Activated CD8-positive, alpha-beta memory T cell treated with anti-CD3 and anti-CD28 coated beads, Interleukin-2, amount 50 U/mL, for 48 hours (primary cell): Measurements from ENCODE around the gene FUT3.
"Not testable (repeated sequence)": the region's sequence is repeated elsewhere in the genome, so short reads cannot be mapped to it uniquely, and the experiment has no call there.

Experiments
- DNase-seq: peaks from one replicate; pipeline ENCODE4 v3.0.0-alpha.2; 2020

Gene FUT3

DNA sequence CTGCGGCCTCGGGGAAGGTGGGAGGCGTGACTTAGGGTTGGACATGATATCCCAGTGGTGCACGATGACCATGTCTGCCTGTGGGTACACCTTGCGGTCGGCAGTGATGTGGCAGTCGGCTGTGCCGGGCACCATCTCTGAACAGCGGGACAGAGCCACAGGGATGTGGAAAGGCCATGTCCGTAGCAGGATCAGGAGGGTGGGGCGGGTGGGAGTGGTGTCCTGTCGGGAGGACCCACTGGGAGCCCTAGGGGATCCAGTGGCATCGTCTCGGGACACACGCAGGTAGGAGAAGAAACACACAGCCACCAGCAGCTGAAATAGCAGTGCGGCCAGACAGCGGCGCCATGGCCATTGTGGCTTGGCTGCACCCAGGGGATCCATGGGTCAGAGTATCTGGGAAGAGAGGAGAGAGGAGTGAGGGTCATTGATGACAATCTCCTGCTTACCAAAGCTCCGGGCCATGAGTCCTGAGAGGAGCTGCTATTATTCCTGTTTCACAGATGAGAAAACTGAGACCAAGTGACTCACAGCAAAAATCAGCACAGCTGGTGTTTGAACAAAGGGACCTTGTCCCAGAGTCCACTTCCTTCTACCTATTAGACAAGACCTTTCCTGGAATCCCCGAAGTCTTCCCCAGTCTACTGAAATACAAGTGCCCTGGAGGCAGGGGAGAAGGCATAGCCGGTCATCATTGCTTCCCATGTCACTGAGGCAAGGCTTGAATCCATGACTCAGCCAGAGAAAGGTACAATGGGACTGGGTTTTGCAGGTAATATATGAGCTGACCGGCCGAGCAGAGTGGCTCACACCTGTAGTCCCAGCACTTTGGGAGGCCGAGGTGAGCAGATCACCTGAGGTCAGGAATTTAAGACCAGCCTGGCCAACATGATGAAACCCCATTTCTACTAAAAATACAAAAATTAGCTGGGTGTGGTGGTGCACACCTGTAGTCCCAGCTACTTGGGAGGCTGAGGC lies 6.5 kb downstream of the FUT3 start:
- DNase-seq, result no peak

DNA sequence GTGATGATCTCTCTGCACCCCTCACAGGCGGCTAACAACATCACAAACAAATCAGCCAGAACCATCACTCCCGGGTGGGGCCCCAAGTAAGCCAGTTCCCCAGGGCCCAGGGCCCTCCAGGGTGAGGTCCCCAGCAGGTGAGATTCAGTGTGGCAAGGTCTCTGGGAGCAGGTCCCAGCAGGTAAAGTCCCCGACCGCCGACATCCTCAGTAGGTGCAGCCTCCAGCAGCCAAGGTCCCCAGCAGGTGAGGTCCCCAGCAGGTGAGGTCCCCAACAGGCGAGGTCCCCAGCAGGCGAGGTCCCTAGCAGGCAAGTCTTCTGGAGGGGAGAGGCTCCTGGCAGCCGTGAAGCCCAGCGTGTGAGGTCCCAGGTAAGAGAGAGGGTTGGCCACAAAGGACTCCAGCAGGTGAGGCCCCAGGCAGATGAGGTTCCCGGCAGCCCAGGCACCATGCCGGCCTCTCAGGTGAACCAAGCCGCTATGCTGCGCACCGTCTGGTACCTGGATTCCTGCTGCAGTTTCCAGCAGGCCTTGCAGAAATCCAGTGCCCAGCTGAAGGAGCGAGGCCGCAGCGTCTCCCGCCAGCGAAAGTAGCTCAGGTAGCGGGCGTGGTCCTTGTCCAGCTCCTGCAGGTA lies 7.8 kb downstream of the FUT3 start:
- DNase-seq, result no peak

DNA sequence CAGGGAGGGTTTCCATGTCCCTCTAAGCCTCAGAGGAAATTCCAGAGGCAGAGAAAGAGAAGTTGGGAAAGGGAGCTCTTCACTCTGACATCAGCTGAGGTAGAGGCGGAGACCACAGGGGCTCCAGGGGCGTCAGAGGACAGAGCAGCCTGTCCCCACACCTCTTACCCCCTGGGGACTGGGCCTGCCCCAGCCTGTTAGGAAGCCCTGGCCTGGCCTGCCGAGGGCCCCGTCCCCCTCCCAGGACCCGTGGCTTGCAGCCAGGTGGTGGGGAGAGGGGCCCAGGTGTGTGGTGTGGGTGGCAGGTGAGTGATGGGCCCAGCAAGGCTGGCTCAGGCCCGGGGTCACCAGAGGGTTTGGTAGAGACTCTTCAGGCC lies 9.5 kb downstream of the FUT3 start:
- DNase-seq, result not testable (repeated sequence)

DNA sequence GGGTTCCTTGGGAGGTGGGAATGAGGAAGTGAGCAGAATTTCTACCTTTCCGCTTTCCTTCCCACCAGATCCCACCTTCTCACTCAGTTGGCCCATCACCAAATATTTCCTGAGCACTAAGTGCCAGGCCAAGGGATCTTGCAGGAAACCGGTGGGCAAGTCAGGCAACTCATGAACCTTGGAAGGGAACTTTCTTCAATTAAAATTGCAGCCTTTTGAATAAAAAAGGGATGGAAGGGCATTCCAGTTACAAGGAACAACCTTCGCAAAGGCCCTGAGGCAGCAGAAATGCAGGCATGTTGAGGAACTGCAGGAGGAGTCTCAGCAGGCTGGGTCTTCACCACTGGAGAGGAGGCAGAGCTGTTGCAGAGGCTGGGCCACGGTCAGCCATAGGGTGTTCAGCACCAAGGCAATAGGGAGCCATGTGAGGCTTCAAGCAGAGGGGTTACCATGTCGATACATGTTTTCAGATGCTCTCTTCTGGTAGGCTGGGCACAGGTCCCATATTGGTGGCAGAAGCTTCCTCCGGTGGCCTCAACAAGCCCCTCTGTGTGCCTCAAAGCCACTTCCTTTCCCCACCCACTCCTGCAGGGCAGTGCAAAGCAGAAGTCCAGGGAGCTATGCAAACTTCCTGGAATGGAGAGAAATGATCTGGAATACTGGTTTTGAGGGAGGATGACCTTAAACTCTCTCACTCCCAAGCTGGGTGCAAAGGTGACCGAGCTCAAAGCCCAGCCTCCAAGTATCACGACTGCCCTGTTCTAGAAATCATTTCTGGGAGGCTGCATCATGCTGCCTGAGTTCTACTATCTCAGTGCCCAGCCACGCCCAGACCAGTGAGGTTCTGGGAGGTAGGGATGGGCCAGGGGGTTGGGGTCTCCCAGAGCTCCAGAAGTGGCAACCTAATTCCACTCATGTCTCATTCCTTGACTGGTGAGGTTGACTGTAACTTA lies 11.9 kb downstream of the FUT3 start, which contains the start of gene FUT6:
Gene FUT6, minus strand, starts transcription at position 638 of the 953 bp plus-strand sequence. CDS start 7,135 bp downstream, outside the sequence.
- DNase-seq, result no peak

DNA sequence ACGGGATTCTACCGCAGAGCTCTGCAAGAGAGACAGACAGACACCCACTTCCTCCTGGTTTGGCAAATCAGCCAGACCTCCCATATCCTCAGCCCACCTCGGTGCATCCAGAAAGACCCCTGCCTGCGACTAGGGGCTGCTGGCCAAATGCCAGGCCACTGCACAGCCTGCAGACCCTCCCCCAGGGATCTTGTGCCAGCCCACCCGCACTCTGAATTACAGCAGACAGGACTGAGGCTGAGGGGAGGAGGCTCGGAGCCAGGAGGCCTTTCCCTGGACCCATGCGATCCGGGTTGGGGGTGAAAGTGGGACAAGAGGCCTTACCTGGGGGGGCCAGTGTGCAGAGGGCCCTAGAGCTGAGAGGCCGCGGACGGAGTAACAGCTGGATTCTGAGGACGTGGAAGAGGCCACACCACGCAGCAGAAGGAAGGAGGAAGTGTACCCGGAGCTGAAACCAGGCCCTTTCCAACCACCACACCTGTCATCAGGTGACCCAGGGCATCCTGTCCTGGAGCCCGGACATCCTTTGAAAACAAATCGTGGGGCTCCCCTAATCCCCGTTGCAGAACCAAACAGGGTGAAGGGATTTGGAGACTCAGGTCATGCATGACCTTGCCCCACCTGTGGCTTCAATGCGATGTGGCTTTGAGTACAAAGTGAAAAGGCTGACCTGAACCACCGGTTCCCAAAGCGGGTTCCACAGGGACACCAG lies 12.7 kb downstream of the FUT3 start:
- no peak for DNase-seq

DNA sequence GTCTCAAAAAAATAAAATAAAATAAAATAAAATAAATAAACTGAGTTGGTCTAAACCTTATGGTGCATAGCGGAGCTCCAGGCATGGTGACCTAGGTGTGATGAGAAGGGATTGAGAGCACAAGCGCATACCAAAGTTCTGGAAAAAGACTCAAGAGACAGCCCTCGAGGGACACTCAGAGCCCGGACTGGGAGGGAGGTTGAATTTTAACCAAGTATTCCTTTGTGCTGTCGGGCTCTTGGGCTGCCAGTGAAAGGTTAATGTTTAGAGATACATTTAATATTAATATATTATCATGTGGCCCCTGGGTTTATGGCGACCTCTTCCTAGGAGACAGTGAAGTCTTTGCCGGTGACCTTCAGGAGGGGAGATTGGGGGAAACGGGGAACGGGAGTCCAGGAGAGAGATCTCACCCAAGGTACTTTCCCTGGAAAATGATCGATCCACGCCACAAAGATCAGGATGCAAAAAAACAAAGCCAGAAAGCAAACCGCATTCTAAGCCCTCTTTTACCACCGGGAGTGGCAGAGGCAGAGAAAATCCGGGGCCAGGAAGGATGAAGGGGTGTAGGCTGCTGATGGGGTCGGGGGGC lies 13.4 kb downstream of the FUT3 start:
- no peak for DNase-seq

DNA sequence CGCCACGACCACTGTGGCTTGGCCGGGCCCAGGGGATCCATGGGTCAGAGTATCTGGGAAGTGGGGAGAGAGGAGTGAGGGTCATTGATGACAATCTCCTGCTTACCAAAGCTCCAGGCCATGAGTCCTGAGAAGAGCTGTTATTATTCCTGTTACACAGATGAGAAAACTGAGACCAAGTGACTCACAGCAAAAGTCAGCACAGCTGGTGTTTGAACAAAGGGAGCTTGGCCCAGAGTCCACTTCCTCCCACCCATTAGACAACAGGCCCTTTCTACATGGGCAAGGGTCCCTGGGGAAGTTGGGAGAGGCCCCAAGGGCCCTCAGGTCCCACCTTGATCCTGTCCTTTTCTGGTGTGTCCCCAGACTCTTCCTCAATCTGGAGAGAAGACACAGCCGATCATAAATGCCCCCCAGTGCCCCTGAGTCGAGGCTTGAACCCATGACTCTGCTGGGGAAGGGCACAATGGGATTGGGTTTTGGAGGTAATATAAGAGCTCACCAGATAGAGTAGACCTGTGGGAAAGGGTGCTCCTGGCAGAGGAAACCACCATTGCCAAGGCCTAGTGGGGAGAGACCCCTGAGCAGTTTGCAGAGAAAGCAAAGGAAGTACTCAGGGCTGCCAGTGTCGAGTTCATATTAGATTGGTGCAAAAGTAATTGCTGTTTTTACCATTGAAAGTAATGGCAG lies 18.6 kb downstream of the FUT3 start:
- DNase-seq, result no peak

DNA sequence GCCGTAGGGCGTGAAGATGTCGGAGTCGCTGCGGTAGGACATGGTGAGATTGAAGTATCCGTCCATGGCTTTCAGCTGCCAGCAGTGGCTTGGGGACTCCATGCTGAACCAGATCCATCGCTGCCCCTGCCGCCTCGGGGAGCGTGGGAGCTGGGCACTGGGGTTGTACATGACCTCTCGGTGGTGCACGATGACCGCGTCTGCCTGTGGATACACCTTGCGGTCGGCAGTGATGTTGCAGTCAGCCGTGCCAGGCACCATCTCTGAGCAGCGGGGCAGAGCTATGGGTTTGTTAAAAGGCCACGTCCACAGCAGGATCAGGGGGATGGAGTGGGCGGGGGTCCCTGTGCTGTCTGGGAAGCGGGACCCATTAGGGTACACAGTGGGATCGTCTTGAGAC lies 19.2 kb downstream of the FUT3 start:
- DNase-seq, result no peak

DNA sequence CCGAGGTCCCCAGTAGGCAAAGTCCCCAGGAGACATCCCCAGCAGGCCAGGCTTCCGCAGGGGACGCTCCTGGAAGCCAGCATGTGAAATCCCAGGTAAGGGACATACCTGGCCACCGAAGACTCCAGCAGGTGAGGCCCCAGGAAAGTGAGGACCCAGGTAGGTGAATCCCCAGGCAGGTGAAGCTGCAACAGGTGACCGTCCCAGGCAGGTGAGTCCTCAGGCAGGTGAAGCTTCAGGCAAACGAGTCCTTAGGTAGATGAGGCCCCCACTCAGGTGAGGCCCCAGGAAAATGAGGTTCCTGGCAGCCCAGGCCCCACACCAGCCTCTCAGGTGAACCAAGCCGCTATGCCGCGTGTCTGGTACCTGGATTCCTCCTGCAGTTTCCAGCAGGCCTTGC lies 20.1 kb downstream of the FUT3 start:
- DNase-seq, result no peak

DNA sequence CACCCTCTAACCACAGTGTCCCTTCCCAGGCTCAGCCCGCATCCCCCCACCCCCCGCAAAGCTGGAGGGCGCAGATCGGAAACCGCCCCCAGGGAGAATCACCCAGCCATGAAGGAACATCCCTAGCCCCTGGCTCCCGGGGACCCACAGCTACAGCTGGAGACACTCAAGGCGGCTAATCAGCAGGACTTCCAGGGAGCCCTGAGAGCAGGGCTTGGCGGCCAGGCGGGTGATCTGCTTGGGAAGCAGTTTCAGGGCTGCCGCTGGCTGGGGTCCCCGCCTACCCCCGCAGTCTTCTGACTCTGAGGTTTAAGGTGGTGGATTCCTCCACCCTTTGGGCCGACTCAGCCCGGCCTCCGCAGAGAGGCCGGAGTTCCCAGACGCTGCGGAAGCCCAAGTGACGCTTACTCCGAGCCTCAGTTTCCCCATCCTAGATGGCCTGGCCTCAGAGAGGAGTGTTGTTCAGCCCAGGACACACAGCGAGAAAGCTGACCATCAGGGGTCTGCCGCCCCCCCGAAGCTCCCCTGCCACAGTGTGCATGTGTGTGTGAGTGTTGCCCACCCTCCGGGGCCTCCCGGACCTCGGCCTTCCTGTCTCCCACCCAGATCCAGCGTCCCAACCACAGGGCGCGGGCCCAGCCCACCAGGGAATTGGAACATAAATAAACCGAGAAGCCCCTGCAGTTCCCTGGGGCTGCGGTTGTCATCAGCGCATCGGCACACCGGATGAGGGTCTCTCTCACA lies 21.5 kb downstream of the FUT3 start:
- DNase-seq, result no peak

DNA sequence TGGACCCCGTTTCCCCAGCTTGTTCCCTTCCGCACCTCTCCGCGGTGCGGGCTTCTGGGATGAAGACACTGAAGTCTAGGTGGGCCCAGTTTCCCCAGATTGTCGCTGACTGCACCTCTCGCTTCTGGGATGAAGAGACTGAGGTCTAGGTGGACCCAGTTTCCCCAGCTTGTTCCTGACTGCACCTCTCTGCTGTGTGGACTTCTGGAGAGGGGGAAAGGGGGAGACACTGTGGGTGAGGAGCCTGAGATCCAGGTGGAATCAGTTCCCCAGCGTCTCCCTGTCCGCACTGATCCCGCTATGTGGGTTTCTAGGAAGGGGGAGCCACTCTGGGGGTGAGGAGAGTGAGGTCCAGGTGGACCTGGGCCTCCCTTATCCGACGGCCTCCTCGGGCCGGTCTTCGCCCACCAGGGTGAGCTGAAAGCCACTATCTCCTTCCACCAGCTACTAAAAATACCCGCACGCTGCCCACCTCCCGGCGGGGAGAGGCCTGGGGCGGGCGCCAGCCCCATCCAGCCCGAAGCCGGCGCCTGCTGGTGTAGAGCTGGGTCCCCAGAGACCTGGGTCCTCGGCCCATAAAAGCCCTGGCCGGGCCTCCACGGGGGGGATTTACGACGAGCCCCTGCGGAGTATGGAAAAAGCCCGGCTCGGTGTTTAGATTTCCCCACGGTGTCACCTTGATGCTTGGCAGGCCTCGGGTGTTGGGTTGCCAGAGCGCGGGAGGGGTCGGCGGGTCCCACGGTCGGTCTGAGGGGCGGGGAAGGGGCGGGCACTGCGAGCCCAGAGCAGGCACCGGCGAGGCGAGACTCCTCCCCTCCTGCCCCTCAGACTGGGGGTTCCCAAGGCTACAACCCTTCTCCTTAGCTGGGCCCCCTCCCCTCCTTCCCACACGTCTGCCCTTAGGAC lies 22.3 kb downstream of the FUT3 start:
- DNase-seq, result peak; percentile 75

DNA sequence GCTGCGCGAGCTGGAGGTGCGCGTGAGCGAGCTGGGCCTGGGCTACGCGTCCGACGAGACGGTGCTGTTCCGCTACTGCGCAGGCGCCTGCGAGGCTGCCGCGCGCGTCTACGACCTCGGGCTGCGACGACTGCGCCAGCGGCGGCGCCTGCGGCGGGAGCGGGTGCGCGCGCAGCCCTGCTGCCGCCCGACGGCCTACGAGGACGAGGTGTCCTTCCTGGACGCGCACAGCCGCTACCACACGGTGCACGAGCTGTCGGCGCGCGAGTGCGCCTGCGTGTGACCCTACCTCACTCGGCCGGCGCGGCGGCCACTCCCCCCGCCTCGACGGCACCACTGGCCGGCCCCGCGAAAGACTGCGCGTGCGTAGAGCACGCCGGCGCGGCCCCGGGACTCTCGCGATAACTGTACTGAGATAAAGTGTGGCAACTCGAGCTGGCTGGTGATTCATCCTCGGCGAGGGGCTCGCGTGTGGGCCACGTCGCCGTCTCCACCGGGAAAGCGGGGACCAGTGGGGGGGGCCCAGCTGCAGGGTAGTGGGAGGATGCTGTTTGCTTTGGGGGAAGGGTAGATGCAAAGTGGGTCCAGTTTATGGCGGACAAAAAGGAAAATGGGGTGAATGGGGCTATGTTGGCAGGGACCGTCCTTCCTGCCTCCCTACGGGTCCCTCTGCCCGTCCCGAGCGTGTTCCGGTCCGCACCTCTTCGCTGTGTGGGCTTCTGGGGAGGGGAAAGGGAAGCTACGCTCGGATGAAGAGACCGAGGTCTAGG lies 23.2 kb downstream of the FUT3 start:
- DNase-seq, result peak; percentile 99

DNA sequence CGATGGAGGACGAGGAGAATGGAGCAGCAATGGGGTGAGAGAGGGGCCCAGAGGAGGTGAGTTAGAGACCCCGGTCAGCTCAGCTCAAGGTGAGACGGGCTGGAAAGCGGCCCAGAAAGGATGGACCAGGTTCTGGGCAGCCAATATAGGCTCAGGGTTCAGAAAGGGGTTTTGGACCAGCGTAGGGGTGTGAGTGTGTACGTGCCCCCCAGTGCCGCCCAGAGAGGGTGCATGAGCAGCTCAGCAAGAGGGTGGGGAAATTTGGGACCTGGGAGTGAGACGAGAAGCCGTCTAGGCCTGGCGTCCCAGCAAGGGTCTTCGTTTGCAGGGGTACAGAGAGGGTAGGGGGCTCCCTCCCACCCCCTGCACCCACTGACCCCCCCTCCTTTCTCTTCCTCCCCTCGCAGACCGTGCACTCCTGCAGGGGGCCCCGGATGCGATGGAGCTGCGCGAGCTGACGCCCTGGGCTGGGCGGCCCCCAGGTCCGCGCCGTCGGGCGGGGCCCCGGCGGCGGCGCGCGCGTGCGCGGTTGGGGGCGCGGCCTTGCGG lies 23.8 kb downstream of the FUT3 start:
- no peak for DNase-seq

DNA sequence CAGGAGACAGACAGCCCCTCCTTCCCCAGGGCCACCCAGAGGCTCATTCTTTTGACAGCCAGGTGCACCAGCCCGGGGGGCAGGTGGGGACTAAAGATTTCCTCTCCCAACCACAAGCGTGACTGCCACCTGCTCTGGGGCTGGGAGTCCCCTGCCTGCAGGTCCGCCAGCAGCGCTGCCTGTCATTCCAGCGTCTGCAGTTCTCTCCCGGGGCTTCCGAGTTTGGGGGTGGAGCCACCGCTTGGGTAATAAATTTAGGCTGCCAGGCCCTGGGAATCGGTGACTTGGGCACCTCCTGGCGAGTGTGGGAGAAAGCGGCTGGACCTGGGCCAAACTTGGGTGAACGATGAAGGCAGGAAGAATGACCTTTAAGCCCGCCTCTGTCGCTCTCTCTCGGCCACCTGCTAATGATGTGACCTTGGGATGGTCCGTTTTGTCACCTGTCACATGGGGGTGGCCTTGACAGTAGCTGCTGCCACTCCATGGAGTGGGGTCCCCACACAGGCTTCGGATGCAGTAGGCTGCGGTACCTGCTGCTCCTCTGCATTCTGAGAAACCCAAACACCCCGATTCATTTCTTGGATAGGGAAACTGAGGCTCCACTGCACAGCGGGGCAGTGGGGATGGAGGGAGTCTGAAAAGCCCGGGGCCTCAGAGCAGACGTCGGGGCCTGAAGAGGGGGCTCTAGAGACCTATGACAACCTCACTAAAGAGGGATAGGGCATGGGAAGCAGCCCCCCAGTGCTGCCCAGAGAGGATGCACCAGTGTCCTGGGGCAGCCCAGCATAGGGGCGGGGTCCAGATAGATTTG lies 24.5 kb downstream of the FUT3 start:
- DNase-seq, result peak; percentile 60

DNA sequence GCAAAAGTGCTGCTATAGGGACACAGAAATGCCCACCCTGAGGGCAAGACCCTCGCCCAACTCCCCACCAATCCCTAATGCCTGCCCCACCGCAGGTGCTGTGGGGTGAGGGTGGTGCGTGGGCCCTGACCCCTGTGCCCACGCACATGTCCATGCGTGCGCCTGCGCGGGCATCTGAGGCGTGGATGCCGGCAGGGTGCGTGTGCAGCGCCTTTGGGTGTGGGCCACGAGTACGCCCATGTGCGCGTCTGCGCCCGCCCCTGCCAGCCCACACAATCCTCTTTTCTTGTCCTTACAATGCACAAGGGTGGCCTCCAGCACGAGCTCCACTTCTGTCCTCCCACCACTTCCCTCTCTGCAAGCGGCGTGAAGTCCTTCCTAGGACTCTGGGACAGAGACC lies 26.1 kb downstream of the FUT3 start:
- no peak for DNase-seq

DNA sequence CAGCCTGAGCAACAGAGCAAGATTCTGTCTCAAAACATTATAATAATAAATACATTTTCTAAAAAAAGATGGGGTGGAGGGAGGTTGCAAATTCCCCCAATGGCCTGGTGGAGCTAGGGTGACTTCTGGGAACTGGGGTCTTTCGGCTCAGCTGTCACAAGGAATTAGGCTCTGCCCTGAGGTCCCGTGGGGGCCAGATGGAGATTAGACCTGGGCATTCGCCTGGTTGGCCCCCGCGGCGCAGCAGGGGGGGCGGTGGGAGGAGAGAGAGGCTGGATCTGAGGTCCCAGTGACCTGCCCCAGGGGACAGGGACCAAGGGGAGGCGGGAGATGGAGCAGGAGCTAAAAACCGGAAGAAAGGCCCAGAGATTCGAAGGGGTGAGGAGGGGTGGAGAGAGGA lies 26.5 kb downstream of the FUT3 start:
- no peak for DNase-seq

DNA sequence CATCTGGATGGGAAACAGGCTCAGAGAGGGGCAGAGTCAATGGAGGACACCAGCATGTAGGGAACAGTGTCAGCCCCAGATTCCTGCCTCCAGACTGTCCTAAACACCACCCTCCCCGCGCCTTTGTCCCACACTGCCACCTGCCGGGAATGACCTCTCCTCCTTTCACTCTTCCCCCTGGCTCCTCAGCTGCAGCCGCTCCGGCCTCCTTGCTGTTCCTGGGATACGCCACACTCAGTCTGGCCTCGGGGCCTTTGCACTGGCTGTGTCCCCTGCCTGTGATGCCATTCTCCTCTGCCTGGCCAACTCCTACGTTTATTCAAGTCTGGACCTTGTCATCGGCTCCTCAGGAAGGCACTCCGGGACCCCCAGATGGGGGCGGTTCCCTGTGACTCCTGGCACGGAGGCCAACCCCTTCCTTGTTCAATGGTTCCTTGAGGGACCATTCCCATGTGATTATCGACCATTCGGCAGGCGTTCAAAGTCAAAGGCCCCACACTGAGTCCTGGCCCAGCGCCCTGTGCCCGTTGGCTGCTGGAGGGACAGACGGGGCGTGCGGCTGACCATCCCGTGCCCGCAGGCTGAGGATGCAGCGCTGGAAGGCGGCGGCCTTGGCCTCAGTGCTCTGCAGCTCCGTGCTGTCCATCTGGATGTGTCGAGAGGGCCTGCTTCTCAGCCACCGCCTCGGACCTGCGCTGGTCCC lies 27.5 kb downstream of the FUT3 start:
- DNase-seq, result no peak
